Hematopoietic multipotent progenitor cell treated with erythropoietin and hydrocortisone succinate and interleukin-3 and kit ligand, for 4 days (in vitro differentiated cells): ENCODE results near the gene ODAD4.
"Not testable (repeated sequence)": the region's sequence is repeated elsewhere in the genome, so short reads cannot be mapped to it uniquely, and the experiment has no call there.

ENCODE experiments used
- DNase-seq: peaks from one replicate; pipeline ENCODE4 v3.0.0-alpha.2; 2015

The ODAD4 gene

GRCh38 chr17:41915020-41915419, 15.4 kb upstream of the ODAD4 start:
- no peak for DNase-seq

DNA sequence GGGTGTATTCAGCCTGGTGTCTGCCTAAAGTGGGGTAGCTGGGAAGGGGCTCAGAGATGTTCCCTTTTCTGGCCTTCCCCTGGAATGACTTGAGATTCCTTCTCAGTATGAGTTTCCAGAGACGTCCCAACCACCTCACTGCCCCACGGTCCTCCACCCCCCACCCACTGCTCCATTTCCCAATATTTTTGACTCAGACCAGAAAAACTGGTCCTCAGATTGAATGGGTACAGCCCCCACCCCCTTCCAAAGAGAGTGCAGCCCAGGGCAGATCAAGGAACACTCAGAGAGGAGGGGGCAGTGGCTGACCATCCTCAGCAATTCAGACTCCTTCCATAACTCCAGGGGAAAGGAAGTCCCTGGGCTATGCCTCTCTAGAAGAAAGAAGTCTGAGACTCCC, 14.9 kb upstream of the ODAD4 start:
- DNase-seq, result no peak

- DNase-seq, result peak; percentile 27
These were observed 13.2 kb upstream of the ODAD4 start for GRCh38 chr17:41917192-41917591.

- peak; percentile 81 for DNase-seq
These were observed 12.6 kb upstream of the ODAD4 start for GRCh38 chr17:41917679-41918313.

DNA sequence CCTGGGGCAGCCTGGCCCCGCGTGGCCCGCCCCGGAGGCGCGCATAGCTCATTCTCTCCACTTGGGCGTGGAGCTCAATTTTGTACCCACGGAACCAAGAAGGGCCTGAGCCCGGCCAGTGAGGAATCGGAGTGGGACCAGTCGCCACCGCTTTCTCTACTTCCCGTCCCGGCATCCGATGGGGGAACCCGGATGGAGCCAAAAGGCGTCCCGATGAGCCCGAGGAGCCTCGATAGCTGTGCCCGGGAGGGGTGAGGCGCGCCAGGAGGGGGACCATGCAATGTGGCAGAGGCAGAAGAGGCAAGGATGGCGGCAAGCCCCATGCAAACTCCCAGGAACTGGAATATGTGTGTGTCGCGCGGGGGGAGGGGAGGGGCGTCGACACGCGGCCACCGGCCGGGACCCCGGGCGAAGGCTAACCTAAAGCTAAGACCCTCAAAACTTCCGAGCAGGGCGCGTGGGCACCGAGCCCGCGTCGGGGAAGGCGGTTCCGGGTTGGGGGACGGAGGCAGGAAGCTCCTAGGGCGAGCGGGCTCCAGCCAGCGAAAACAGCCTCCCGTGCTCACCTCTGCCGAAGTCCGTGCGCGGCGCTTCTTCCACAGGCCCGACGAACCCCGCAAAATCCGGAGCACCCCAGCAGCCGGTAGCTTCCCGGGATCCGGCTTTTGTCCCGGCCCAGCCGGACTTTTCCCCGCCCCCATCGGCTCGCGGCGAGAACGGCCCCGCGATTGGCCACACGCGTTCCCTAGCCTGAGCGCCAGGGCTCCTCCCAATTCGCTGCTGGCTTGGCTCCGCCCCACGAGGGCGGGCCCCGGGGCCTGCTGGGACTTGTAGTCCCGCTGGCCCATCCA, 11.9 kb upstream of the ODAD4 start, which contains the start of gene ACLY:
Gene ACLY (minus strand): TSS at position 638 of the 851 bp plus-strand sequence. CDS start 5,078 bp downstream, outside the sequence.
- peak; percentile 99 for DNase-seq

GRCh38 chr17:41919165-41919817, 11.1 kb upstream of the ODAD4 start:
- no peak for DNase-seq

DNA sequence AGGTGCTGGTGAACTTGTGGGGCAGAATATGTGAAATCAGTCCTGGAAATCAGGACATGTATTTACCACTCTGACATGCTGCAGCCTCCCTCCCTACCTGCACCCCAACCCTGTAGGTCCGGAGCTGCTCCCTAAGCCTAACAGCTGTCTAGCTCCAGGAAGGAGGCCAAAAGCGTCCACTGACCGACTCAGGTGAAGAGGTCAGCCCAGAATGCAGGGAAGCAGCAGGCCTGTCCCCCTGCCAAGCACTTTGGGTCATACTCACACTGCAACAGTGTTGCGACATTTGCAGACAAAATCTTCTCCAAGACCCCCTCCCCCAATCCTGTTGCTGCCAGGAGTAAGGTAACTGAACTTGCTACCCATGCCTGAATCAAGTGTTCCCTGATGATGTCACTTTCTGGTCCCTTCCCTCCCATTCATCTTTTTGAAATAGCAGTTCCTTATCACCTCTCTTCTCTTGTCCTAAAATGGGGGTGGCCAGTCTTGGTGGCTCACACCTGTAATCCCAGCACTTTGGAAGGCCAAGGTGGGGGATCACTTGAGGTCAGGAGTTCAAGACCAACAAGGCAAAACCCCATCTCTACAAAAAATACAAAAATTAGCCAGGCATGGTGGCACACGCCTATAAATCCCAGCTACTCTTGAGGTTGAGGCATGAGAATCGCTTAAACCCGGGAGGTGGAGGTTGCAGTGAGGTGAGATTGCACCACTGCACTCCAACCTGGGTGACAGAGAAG, 10.4 kb upstream of the ODAD4 start:
- DNase-seq, result peak; percentile 47

DNA sequence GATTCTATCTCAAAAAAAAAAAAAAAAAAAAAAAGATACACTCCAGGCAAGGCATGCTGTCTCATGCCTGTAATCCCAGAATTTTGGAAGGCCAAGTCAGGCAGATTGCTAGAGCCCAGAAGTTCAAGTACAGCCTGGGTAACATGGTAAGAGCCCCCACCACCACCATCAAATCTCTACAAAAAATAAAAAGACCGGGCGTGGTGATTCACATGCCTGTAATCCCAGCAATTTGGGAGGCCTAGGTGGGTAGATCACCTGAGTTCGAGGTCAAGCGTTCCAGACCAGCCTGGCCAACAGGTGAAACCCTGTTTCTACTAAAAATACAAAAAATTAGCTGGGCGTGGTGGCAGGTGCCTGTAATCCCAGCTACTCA, 9.8 kb upstream of the ODAD4 start:
- no peak for DNase-seq

- no peak for DNase-seq
These were observed 4.3 kb upstream of the ODAD4 start for GRCh38 chr17:41925991-41926590.

- no peak for DNase-seq
These were observed 1.6 kb upstream of the ODAD4 start for GRCh38 chr17:41928693-41929251.

DNA sequence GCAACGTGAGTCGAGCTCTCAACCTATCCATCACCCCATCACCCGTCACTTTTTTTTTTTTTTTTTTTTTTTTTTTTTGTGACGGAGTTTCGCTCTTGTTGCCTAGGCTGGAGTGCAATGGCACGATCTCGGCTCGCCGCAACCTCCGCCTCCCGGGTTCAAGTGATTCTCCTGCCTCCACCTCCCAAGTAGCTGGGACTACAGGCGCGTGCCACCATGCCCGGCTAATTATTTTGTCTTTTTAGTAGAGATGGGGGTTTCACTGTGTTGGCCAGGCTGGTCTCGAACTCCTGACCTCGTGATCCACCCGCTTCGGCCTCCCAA, 378 bp downstream of the ODAD4 start:
- DNase-seq, result not testable (repeated sequence)

GRCh38 chr17:41931715-41932114, 1.3 kb downstream of the ODAD4 start:
- DNase-seq, result not testable (repeated sequence)

DNA sequence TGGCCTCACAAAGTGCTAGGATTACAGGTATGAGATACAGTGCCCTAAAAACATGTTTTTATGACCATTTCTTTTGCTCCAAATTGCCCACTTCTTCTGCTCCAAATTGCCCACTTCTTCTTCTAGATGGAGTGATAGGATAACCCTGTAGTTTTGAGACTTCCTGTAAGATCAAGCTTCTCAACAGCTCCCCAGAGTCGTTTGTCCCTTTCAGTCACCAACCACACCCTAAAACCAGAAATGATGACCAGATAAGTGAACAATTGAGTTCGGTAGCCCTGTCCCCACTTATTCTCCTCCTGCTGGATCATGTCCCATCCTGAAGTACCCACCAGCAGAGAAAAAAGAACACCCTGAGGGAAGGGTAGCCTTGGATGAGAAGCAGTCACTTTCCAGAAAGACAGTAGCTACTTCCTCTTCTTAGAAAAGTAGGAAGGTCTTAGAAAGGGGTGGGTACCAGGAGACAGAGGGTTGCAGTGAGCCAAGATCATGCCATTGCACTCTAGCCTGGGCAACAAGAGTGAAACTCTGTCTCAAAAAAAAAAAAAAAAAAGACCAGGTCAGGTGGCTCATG, 2.5 kb downstream of the ODAD4 start:
- peak; percentile 87 for DNase-seq

- no peak for DNase-seq
These were observed 5.2 kb downstream of the ODAD4 start for GRCh38 chr17:41935641-41936040.

DNA sequence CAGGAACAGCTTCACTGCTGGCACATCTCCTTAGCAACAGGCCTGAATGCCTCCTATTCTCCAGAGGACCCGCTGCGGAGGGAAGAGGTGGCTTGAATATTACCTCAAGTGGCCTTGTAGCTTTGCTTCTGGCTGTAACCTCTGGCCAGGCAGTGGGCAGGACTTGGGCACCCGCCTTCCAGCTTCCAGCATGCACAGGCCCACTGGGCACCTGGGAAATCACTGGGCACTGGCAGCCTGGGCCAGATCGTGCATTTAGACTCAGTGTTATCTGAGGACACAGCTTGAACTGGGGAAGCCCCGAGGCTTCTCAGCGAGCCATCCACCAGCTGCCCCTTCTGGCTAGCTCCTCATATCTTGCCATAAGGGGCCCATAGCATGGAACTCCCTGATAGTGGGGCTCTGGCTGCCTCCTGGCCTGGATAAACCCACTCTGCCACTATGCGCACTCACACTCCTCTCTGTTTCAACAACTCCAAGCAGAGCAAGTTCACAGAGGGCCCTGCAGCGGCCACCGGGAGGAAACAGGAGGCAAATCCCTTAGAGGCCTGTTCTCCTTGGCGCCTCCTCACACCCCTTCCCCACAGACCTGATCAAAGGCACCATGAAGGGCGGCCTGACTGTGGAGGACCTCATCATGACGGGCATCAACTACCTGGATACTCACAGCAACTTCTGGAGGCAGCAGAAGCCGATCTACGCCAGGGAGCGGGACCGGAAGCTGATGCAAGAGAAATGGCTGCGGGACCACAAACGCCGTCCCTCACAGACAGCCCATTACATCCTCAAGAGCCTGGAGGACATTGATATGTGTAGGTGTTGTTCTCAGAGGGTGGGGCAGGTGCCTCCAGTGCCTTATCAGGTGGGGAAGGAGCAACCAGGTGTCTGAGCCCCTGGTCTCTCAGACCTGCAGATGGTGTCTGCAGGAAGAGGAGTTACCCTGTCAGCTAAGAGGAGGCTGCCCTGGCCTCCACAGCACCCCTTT, 7.8 kb downstream of the ODAD4 start:
- DNase-seq, result peak; percentile 97

GRCh38 chr17:41939044-41939692, 8.8 kb downstream of the ODAD4 start:
- no peak for DNase-seq

- DNase-seq, result no peak
These were observed 9.3 kb downstream of the ODAD4 start for GRCh38 chr17:41939693-41940090.

- DNase-seq, result no peak
These were observed 10.8 kb downstream of the ODAD4 start for GRCh38 chr17:41941168-41941567.

DNA sequence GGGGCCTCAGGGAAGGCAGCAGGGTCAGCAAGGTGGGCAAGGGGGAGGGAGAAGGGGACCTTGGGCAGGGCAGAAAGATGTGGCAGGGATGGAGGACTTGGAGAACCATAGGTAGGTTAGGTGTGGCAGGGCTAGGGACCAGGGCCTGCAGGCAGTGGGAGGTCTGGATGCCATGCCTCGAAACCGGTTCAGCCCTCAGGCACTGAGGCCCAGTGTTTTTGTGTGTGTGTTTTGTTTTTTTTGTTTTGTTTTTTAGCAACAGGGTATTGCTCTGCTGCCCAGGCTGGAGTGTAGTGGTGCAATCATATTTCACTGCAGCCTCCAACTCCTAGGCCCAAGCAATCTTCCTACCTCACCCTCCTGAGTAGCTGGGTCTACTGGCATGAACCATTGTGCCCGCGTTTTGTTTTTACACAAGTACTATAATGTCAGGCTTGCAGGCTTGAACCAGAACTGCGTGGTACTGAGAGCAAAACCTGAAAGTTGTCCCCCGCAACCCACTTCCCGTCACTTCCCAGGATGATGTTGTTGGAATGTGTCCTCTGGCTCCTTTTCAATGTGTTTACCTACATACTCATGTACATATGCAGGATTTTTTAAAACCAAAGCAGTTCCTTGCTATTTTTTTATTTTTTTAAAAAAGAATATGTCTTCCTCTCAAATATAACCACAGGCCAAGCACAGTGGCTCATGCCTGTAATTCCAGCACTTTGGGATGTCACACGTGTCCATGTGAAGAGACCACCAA, 12.4 kb downstream of the ODAD4 start:
- DNase-seq, result no peak

DNA sequence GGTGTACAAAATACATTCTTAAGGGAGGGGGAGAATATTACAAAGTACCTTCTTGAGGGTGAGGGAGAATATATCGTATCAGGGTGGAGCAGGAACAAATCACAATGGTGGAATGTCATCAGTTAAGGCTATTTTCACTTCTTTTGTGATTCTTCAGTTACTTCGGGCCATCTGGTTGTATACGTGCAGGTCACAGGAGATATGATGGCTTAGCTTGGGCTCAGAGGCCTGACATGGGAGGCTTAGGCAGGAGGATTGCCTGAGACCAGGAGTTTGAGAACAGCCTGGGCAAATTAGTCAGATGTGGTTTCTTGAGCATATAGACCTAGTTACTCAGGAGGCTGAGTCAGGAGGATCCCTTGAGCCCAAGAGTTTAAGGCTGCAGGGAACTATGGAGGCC, 13.1 kb downstream of the ODAD4 start:
- DNase-seq, result no peak
